GM19023 (cell line): ENCODE measurements around the gene PPP5C.
"Not testable (repeated sequence)": the region's sequence is repeated elsewhere in the genome, so short reads cannot be mapped to it uniquely, and the experiment has no call there.

Source experiments
- ATAC-seq: cut with Tn5 transposase; IDR thresholded peaks from one replicate; pipeline ENCODE4 v1.9.1; 2021; ENCODE audit warnings: mild to moderate bottlenecking, moderate library complexity; ENCODE audit not compliant: unreplicated experiment

Gene PPP5C

GRCh38 chr19:46406976-46407375, 60.1 kb downstream of the PPP5C start:
- no peak for ATAC-seq

GRCh38 chr19:46407856-46408663, 61.2 kb downstream of the PPP5C start:
- ATAC-seq = no peak

GRCh38 chr19:46408664-46409039, 61.8 kb downstream of the PPP5C start:
- ATAC-seq = no peak

- ATAC-seq = no peak
These were observed 62.3 kb downstream of the PPP5C start for GRCh38 chr19:46409191-46409590.

- ATAC-seq = no peak
These were observed 63.6 kb downstream of the PPP5C start for GRCh38 chr19:46410205-46411087.

GRCh38 chr19:46411088-46411924, 64.4 kb downstream of the PPP5C start:
- no peak for ATAC-seq

- ATAC-seq = no peak
These were observed 65.2 kb downstream of the PPP5C start for GRCh38 chr19:46411925-46412649.

- ATAC-seq = no peak
These were observed 65.9 kb downstream of the PPP5C start for GRCh38 chr19:46412650-46413261.

GRCh38 chr19:46413262-46414031, 66.6 kb downstream of the PPP5C start, which contains the start of gene CCDC8:
CCDC8 (minus strand) TSS chr19:46413564; CDS start chr19:46412810, 754 bp downstream.
- no peak for ATAC-seq

GRCh38 chr19:46414899-46415298, 68.0 kb downstream of the PPP5C start:
- not testable (repeated sequence) for ATAC-seq

GRCh38 chr19:46415804-46416709, 69.2 kb downstream of the PPP5C start:
- ATAC-seq = not testable (repeated sequence)

- ATAC-seq = no peak
These were observed 73.2 kb downstream of the PPP5C start for GRCh38 chr19:46420056-46420455.

GRCh38 chr19:46422344-46422743, 75.5 kb downstream of the PPP5C start:
- ATAC-seq = no peak

GRCh38 chr19:46423188-46423587, 76.3 kb downstream of the PPP5C start:
- no peak for ATAC-seq

- ATAC-seq = no peak
These were observed 79.2 kb downstream of the PPP5C start for GRCh38 chr19:46426035-46426505.

- ATAC-seq = no peak
These were observed 79.7 kb downstream of the PPP5C start for GRCh38 chr19:46426506-46427162.

- no peak for ATAC-seq
These were observed 80.7 kb downstream of the PPP5C start for GRCh38 chr19:46427518-46428045.
